ENCODE results near the gene PITPNM3. TPM values are rescaled to one million over a fixed set of nuclear protein-coding genes. Genes with fewer than 3 reads are reported as not detected.

PITPNM3 gene
- total and polyA plus RNA-seq, 11 donors: 0.16 to 1.7 (median 0.33) TPM

- peak in 1 of 5 donors; percentile 4 for DNase-seq
- ATAC-seq: no peak
- WGBS, 4 donors: 53 to 69% (median 60%) methylated on average over 3 of the region's 3 CpGs
- no peaks in the 10 kb centered on the region for H3K4me1 ChIP-seq
- H3K9me3 ChIP-seq: peaks cover 0 to 13% (median 0%) of the 10 kb centered on the region in 12 donors
- H3K27me3 ChIP-seq: no peaks in the 10 kb centered on the region
- no peak overlapping the region for H3K4me3 ChIP-seq
- no peaks in the 10 kb centered on the region for H3K36me3 ChIP-seq
- TF ChIP-seq CTCF (IDR thresholded peaks at IDR 0.05): no peak
- no peak for TF ChIP-seq POLR2A (IDR thresholded peaks at IDR 0.05)
- intact Hi-C loops (cut with DNase I): loop anchor here in 1 of 10 donors (10.0 kb wide), 1 partner anchor 65 kb away; no protein-coding TSS in a partner anchor
- no peak overlapping the region for H3K27ac ChIP-seq
Measured at GRCh38 chr17:6539871-6540270, 16.5 kb downstream of the PITPNM3 start.

GRCh38 chr17:6536566-6537065, 19.7 kb downstream of the PITPNM3 start:
- Histone ChIP-seq H3K36me3 (no peaks in the 10 kb centered on the region), H3K27me3 (no peaks in the 10 kb centered on the region), H3K27ac (no peak overlapping the region), H3K4me3 (no peak overlapping the region), H3K9me3 (peaks cover 0 to 13% (median 0%) of the 10 kb centered on the region in 12 donors), H3K4me1 (no peaks in the 10 kb centered on the region)
- TF ChIP-seq CTCF (IDR thresholded peaks at IDR 0.05): no peak
- no peak for TF ChIP-seq POLR2A (IDR thresholded peaks at IDR 0.05)
- intact Hi-C loops (cut with DNase I): no loop called here
- ATAC-seq (no peak), DNase-seq (no peak)
- WGBS, 4 donors: 87 to 91% (median 89%) methylated on average over 10 of the region's 10 CpGs

- H3K27ac ChIP-seq: no peak overlapping the region
- peaks cover 0 to 13% (median 0%) of the 10 kb centered on the region in 12 donors for H3K9me3 ChIP-seq
- H3K4me1 ChIP-seq: no peaks in the 10 kb centered on the region
- intact Hi-C loops (cut with DNase I): no loop called here
- no peak overlapping the region for H3K4me3 ChIP-seq
- H3K36me3 ChIP-seq: no peaks in the 10 kb centered on the region
- no peaks in the 10 kb centered on the region for H3K27me3 ChIP-seq
- WGBS, 4 donors: 66 to 71% (median 66%) methylated on average over 10 of the region's 10 CpGs
- no peak for ATAC-seq
- no peak for TF ChIP-seq POLR2A (IDR thresholded peaks at IDR 0.05)
- TF ChIP-seq CTCF (IDR thresholded peaks at IDR 0.05): no peak
- DNase-seq: no peak
Measured at GRCh38 chr17:6536053-6536452, 20.3 kb downstream of the PITPNM3 start.

GRCh38 chr17:6534846-6535514, 21.4 kb downstream of the PITPNM3 start:
- no peak for ATAC-seq
- H3K27ac ChIP-seq: no peak overlapping the region
- no peak overlapping the region for H3K4me3 ChIP-seq
- TF ChIP-seq CTCF (IDR thresholded peaks at IDR 0.05): no peak
- TF ChIP-seq POLR2A (IDR thresholded peaks at IDR 0.05): no peak
- 57 to 68% (median 66%) methylated on average over 3 of the region's 3 CpGs for WGBS, 4 donors
- intact Hi-C loops (cut with DNase I): no loop called here
- H3K9me3 ChIP-seq: peaks cover 0 to 12% (median 0%) of the 10 kb centered on the region in 12 donors
- DNase-seq: no peak
- no peaks in the 10 kb centered on the region for H3K36me3 ChIP-seq
- no peaks in the 10 kb centered on the region for H3K27me3 ChIP-seq
- H3K4me1 ChIP-seq: no peaks in the 10 kb centered on the region

Data from heart left ventricle (tissue), 16 donors.